HEK293 (cell line): ENCODE data around the gene SURF4.

Experiments used
- BCL11B ChIP-seq: fragments of 450-650 bp; formaldehyde crosslinking; IDR thresholded peaks from 2 replicates; pipeline ENCODE4 v1.5.1; 2016; ENCODE audit warnings: low read depth, missing biosample characterization, missing genetic modification characterization
- BCL6B ChIP-seq: fragments of 450-650 bp; formaldehyde crosslinking; IDR thresholded peaks from 2 replicates; pipeline ENCODE4 v1.5.1; 2017; ENCODE audit warnings: missing biosample characterization, missing genetic modification characterization
- GLI4 ChIP-seq: fragments of 450-650 bp; formaldehyde crosslinking; IDR thresholded peaks from 2 replicates; pipeline ENCODE4 v1.5.1; 2016; ENCODE audit warnings: missing biosample characterization, missing genetic modification characterization
- KLF10 ChIP-seq: fragments of 450-650 bp; IDR thresholded peaks from 2 replicates; pipeline ENCODE4 v1.5.1; 2018; ENCODE audit warnings: missing biosample characterization, mild to moderate bottlenecking, missing genetic modification characterization
- SP3 ChIP-seq: fragments of 450-650 bp; formaldehyde crosslinking; IDR thresholded peaks from 2 replicates; pipeline ENCODE4 v1.5.1; 2016; ENCODE audit warnings: missing biosample characterization, missing genetic modification characterization
- SP7 ChIP-seq: fragments of 450-650 bp; formaldehyde crosslinking; IDR thresholded peaks from 2 replicates; pipeline ENCODE4 v1.5.1; 2016; ENCODE audit warnings: missing biosample characterization, missing genetic modification characterization
- TRIM28 ChIP-seq: IDR thresholded peaks from 2 replicates; pipeline ENCODE4 v1.6.1; 2011; ENCODE audit warnings: low read length, control low read depth, borderline replicate concordance
- YY2 ChIP-seq: fragments of 450-650 bp; formaldehyde crosslinking; IDR thresholded peaks from 2 replicates; pipeline ENCODE4 v1.5.1; 2016; ENCODE audit warnings: missing biosample characterization, missing genetic modification characterization
- ZBTB17 ChIP-seq: fragments of 450-650 bp; formaldehyde crosslinking; IDR thresholded peaks from 2 replicates; pipeline ENCODE4 v1.5.1; 2016; ENCODE audit warnings: missing biosample characterization, missing genetic modification characterization
- ZBTB8A ChIP-seq: fragments of 450-650 bp; formaldehyde crosslinking; IDR thresholded peaks from 2 replicates; pipeline ENCODE4 v1.5.1; 2016; ENCODE audit warnings: missing biosample characterization, missing genetic modification characterization
- ZIC2 ChIP-seq: fragments of 450-650 bp; formaldehyde crosslinking; IDR thresholded peaks from 2 replicates; pipeline ENCODE4 v1.5.1; 2016; ENCODE audit warnings: missing biosample characterization, missing genetic modification characterization
- ZNF112 ChIP-seq: fragments of 450-650 bp; formaldehyde crosslinking; IDR thresholded peaks from 2 replicates; pipeline ENCODE4 v1.5.0; 2017; ENCODE audit warnings: missing biosample characterization, missing genetic modification characterization
- ZNF140 ChIP-seq: fragments of 450-650 bp; formaldehyde crosslinking; IDR thresholded peaks from 2 replicates; pipeline ENCODE4 v1.5.1; 2016; ENCODE audit warnings: missing biosample characterization, missing genetic modification characterization
- ZNF16 ChIP-seq: fragments of 450-650 bp; formaldehyde crosslinking; IDR thresholded peaks from 2 replicates; pipeline ENCODE4 v1.5.1; 2016; ENCODE audit warnings: low read depth, missing biosample characterization, missing genetic modification characterization
- ZNF202 ChIP-seq: fragments of 450-650 bp; formaldehyde crosslinking; IDR thresholded peaks from 2 replicates; pipeline ENCODE4 v1.5.1; 2016; ENCODE audit warnings: missing biosample characterization, missing genetic modification characterization, borderline replicate concordance
- ZNF221 ChIP-seq: fragments of 450-650 bp; formaldehyde crosslinking; IDR thresholded peaks from 2 replicates; pipeline ENCODE4 v1.5.1; 2017; ENCODE audit warnings: missing biosample characterization, missing genetic modification characterization, borderline replicate concordance
- ZNF223 ChIP-seq: fragments of 450-650 bp; formaldehyde crosslinking; IDR thresholded peaks from 2 replicates; pipeline ENCODE4 v1.5.1; 2016; ENCODE audit warnings: missing biosample characterization, missing genetic modification characterization
- ZNF26 ChIP-seq: fragments of 450-650 bp; formaldehyde crosslinking; IDR thresholded peaks from 2 replicates; pipeline ENCODE4 v1.5.1; 2016; ENCODE audit warnings: missing biosample characterization, missing genetic modification characterization
- ZNF366 ChIP-seq: fragments of 450-650 bp; formaldehyde crosslinking; conservative IDR thresholded peaks from 2 replicates; pipeline ENCODE4 v1.5.1; 2016; ENCODE audit warnings: missing biosample characterization, missing genetic modification characterization
- ZNF558 ChIP-seq: fragments of 450-650 bp; formaldehyde crosslinking; IDR thresholded peaks from 2 replicates; pipeline ENCODE4 v1.5.1; 2016; ENCODE audit warnings: missing biosample characterization, missing genetic modification characterization
- ZNF629 ChIP-seq: fragments of 450-650 bp; formaldehyde crosslinking; IDR thresholded peaks from 2 replicates; pipeline ENCODE4 v1.5.1; 2017; ENCODE audit warnings: missing biosample characterization, missing genetic modification characterization
- ZNF658 ChIP-seq: fragments of 450-650 bp; formaldehyde crosslinking; IDR thresholded peaks from 2 replicates; pipeline ENCODE4; 2016; ENCODE audit warnings: missing biosample characterization, missing genetic modification characterization
- ZNF692 ChIP-seq: fragments of 450-650 bp; formaldehyde crosslinking; IDR thresholded peaks from 2 replicates; pipeline ENCODE4 v1.5.1; 2016; ENCODE audit warnings: missing biosample characterization, missing genetic modification characterization
- ZNF704 ChIP-seq: fragments of 450-650 bp; formaldehyde crosslinking; IDR thresholded peaks from 2 replicates; pipeline ENCODE4 v1.5.1; 2016; ENCODE audit warnings: missing biosample characterization, missing genetic modification characterization
- ZNF776 ChIP-seq: fragments of 450-650 bp; formaldehyde crosslinking; IDR thresholded peaks from 2 replicates; pipeline ENCODE4 v1.5.0; 2017; ENCODE audit warnings: missing biosample characterization, missing genetic modification characterization, borderline replicate concordance
- ZNF791 ChIP-seq: fragments of 450-650 bp; formaldehyde crosslinking; IDR thresholded peaks from 2 replicates; pipeline ENCODE4 v1.5.1; 2016; ENCODE audit warnings: missing biosample characterization, missing genetic modification characterization
- ZNF837 ChIP-seq: fragments of 450-650 bp; formaldehyde crosslinking; IDR thresholded peaks from 2 replicates; pipeline ENCODE4 v1.5.1; 2016; ENCODE audit warnings: missing biosample characterization, missing genetic modification characterization
- TF ChIP-seq, protein P1 (sequence below): fragments of 450-650 bp; IDR thresholded peaks from 2 replicates; pipeline ENCODE4 v1.5.1; 2018; ENCODE audit warnings: missing biosample characterization, missing genetic modification characterization
- TF ChIP-seq, protein P2 (sequence below): fragments of 450-650 bp; IDR thresholded peaks from 2 replicates; pipeline ENCODE4 v1.5.1; 2018; ENCODE audit warnings: missing biosample characterization, mild to moderate bottlenecking, missing genetic modification characterization
- TF ChIP-seq, protein P3 (sequence below): fragments of 450-650 bp; formaldehyde crosslinking; IDR thresholded peaks from 2 replicates; pipeline ENCODE4 v1.5.1; 2016; ENCODE audit warnings: missing biosample characterization, missing genetic modification characterization

The SURF4 gene

GRCh38 chr9:133347985-133348717 lies 27.7 kb downstream of the SURF4 start, which contains the start of the genes MED22 and RPL7A (continued):
- TF ChIP-seq ZNF202 (tag by site-specific recombination) (no peak), ZNF223 (tag by site-specific recombination) (no peak), TRIM28 (no peak), SP7 (tag by site-specific recombination) (peak; percentile 82; the same call in 1 of the 2 replicates), ZNF837 (tag by site-specific recombination) (no peak), ZNF776 (tag by site-specific recombination) (no peak), ZIC2 (tag by site-specific recombination) (no peak), ZNF658 (tag by site-specific recombination) (no peak), ZNF629 (peak; percentile 73; the same call in 1 of the 2 replicates), SP3 (tag by site-specific recombination) (peak; percentile 75), ZNF704 (tag by site-specific recombination) (no peak), KLF10 (tag by site-specific recombination) (0 out of 2 replicates have a peak, but pooled peaks have one; percentile 71), ZNF112 (tag by site-specific recombination) (no peak), ZNF558 (no peak), BCL11B (tag by site-specific recombination) (no peak), YY2 (tag by site-specific recombination) (peak; percentile 97), ZNF16 (tag by site-specific recombination) (no peak), ZBTB8A (tag by site-specific recombination) (peak; percentile 56), GLI4 (peak; percentile 68; the same call in 1 of the 2 replicates), ZNF692 (no peak; the same call in 1 of the 2 replicates), ZNF221 (tag by site-specific recombination) (no peak), ZNF26 (tag by site-specific recombination) (no peak), BCL6B (tag by site-specific recombination) (no peak), ZNF140 (tag by site-specific recombination) (no peak), ZNF791 (tag by site-specific recombination) (no peak), ZBTB17 (tag by site-specific recombination) (peak; percentile 68), ZNF366 (tag by site-specific recombination) (no peak)
- TF ChIP-seq, protein P1, sequence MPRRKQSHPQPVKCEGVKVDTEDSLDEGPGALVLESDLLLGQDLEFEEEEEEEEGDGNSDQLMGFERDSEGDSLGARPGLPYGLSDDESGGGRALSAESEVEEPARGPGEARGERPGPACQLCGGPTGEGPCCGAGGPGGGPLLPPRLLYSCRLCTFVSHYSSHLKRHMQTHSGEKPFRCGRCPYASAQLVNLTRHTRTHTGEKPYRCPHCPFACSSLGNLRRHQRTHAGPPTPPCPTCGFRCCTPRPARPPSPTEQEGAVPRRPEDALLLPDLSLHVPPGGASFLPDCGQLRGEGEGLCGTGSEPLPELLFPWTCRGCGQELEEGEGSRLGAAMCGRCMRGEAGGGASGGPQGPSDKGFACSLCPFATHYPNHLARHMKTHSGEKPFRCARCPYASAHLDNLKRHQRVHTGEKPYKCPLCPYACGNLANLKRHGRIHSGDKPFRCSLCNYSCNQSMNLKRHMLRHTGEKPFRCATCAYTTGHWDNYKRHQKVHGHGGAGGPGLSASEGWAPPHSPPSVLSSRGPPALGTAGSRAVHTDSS (tag by site-specific recombination) = peak; percentile 44; the same call in 1 of the 2 replicates
- TF ChIP-seq, protein P2, sequence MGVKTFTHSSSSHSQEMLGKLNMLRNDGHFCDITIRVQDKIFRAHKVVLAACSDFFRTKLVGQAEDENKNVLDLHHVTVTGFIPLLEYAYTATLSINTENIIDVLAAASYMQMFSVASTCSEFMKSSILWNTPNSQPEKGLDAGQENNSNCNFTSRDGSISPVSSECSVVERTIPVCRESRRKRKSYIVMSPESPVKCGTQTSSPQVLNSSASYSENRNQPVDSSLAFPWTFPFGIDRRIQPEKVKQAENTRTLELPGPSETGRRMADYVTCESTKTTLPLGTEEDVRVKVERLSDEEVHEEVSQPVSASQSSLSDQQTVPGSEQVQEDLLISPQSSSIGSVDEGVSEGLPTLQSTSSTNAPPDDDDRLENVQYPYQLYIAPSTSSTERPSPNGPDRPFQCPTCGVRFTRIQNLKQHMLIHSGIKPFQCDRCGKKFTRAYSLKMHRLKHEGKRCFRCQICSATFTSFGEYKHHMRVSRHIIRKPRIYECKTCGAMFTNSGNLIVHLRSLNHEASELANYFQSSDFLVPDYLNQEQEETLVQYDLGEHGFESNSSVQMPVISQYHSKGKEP (tag by site-specific recombination) = no peak
- TF ChIP-seq, protein P3, sequence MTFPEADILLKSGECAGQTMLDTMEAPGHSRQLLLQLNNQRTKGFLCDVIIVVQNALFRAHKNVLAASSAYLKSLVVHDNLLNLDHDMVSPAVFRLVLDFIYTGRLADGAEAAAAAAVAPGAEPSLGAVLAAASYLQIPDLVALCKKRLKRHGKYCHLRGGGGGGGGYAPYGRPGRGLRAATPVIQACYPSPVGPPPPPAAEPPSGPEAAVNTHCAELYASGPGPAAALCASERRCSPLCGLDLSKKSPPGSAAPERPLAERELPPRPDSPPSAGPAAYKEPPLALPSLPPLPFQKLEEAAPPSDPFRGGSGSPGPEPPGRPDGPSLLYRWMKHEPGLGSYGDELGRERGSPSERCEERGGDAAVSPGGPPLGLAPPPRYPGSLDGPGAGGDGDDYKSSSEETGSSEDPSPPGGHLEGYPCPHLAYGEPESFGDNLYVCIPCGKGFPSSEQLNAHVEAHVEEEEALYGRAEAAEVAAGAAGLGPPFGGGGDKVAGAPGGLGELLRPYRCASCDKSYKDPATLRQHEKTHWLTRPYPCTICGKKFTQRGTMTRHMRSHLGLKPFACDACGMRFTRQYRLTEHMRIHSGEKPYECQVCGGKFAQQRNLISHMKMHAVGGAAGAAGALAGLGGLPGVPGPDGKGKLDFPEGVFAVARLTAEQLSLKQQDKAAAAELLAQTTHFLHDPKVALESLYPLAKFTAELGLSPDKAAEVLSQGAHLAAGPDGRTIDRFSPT (tag by site-specific recombination) = no peak
